Small intestine (tissue), 7 donors: ENCODE data around the gene JARID2. TPM values are rescaled to one million over a fixed set of nuclear protein-coding genes. Genes with fewer than 3 reads are reported as not detected.
A peak's percentile ranks its signal among the peaks of the same experiment; 100 is the strongest.

Source experiments
- DNase-seq, 2 donors: peaks; one replicate each; pipeline versions ENCODE4 v3.0.0 to v3.0.0-alpha.2; 2013
- FAIRE-seq: peaks from 2 replicates; lab custom pipeline; 2012; peaks lifted over from hg19 to GRCh38; lab: Jason Lieb, UNC
- H3K27ac ChIP-seq, 3 donors: one replicate each; pipeline ENCODE4 v1.5.1; 2013; ENCODE audit warnings: low read length in 2 of 3, mild to moderate bottlenecking in 2 of 3, control low read depth in 1 of 3, inconsistent platforms in 1 of 3, low read depth in 1 of 3, moderate library complexity in 1 of 3
- H3K27me3 ChIP-seq, 3 donors: one replicate each; pipeline ENCODE4 v1.6.1; 2013; ENCODE audit warnings: low read length in 3 of 3, inconsistent platforms in 1 of 3; ENCODE audit not compliant: control insufficient read depth in 3 of 3, insufficient read depth in 3 of 3
- H3K36me3 ChIP-seq, 3 donors: one replicate each; pipeline ENCODE4 v1.6.1; 2013; ENCODE audit warnings: low read length in 3 of 3, inconsistent platforms in 1 of 3, low read depth in 1 of 3, mild to moderate bottlenecking in 1 of 3, moderate library complexity in 1 of 3; ENCODE audit not compliant: control insufficient read depth in 3 of 3, insufficient read depth in 2 of 3
- H3K4me1 ChIP-seq, 3 donors: one replicate each; pipeline ENCODE4 v1.6.1; 2013; ENCODE audit warnings: low read length in 2 of 3, inconsistent platforms in 1 of 3, low read depth in 1 of 3, mild to moderate bottlenecking in 1 of 3, moderate library complexity in 1 of 3; ENCODE audit not compliant: control insufficient read depth in 3 of 3, insufficient read depth in 2 of 3
- H3K4me3 ChIP-seq, 3 donors: one replicate each; pipeline ENCODE4 v1.5.1; 2013; ENCODE audit warnings: low read length in 3 of 3, control low read depth in 1 of 3, inconsistent platforms in 1 of 3, low read depth in 1 of 3, mild to moderate bottlenecking in 1 of 3, moderate library complexity in 1 of 3
- H3K9me3 ChIP-seq, 2 donors: one replicate each; pipeline ENCODE4 v1.6.1; 2013; ENCODE audit warnings: low read depth in 1 of 2, low read length in 1 of 2; ENCODE audit not compliant: control insufficient read depth in 2 of 2, insufficient read depth in 1 of 2
- WGBS, 3 donors: extraction: QIAGEN DNeasy Blood & Tissue Kit; methylation state at CpG; one replicate each; pipeline ENCODE4 v1.1.7; 2013; 5-methylcytosine and 5-hydroxymethylcytosine counted together
- polyA plus RNA-seq, 4 donors: library from polyadenylated mRNA; stranded (reverse) in 3 of 4; unstranded in 1 of 4; fragments of 200-250 nt in 3 of 4; fragments of 120-200 nt in 1 of 4; gene quantifications; one replicate each; pipeline versions ENCODE4 v1.2.1 to v1.2.3, GENCODE V29; 2013
- donor health status: healthy with polysubstance abuse.
- donor health status: control.
- donor health status: control.
- donor health status: Bipolar disorder and iron deficiency.
- donor health status: healthy.

Gene JARID2
- polyA plus RNA-seq, 4 donors: 4.9 to 10.5 (median 6.7) TPM

DNA sequence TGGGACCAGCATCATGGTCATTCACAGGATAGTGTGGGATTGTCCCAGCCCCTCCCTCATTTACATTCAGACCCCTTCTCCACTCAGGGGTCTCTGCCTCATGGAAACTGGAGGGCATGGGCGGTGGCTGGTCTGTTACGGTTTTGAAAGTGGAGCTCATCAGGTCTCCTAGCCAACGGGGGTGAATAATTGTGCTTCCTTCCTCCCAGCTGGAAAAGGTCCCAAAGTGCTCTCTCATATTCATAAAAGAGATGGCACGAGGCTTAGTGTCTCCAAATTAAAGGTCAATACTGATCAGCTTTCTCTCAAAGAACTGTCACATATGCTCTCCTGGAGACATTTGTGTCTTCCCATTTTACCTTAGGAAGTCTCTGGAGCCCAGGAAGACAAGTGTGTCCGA lies 19.9 kb downstream of the JARID2 start:
- H3K27ac ChIP-seq: peak overlapping the region in 1 of 3 donors; percentile 14
- H3K9me3 ChIP-seq: no peaks in the 10 kb centered on the region
- FAIRE-seq (no peak), DNase-seq (no peak)
- 59 to 78% (median 77%) methylated on average over 5 of the region's 5 CpGs for WGBS, 3 donors
- H3K4me1 ChIP-seq: peaks cover 6 to 26% (median 21%) of the 10 kb centered on the region in 3 donors
- no peaks in the 10 kb centered on the region for H3K27me3 ChIP-seq
- no peaks in the 10 kb centered on the region for H3K36me3 ChIP-seq
- H3K4me3 ChIP-seq: no peak overlapping the region

GRCh38 chr6:15266423-15266996 lies 20.6 kb downstream of the JARID2 start:
- FAIRE-seq: no peak
- WGBS, 3 donors: 59 to 79% (median 74%) methylated on average over 11 of the region's 11 CpGs

DNA sequence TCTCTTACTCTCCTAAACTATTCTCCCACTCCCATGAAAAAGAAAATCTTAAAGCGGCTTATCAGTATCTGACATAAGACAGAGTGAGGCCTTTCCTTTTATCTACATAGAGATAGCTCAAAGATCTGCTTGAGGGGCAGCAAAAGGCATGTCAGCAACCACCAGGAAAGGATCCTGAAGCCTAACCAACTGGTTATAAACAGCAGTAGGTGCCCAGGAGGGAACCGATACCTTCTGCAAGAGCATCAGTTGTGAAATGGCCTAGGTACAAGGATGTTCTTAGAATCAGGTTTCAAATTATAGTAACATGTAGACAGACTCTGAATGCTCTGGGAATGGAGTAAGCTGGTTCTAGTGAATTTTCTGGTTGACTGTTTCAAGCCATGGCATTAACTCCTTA lies 21.4 kb downstream of the JARID2 start:
- Histone ChIP-seq H3K4me3 (no peak overlapping the region), H3K36me3 (no peaks in the 10 kb centered on the region), H3K9me3 (no peaks in the 10 kb centered on the region), H3K27ac (no peak overlapping the region), H3K27me3 (no peaks in the 10 kb centered on the region), H3K4me1 (peaks cover 6 to 20% (median 20%) of the 10 kb centered on the region in 3 donors)
- DNase-seq (no peak), FAIRE-seq (no peak)
- 89 to 93% (median 90%) methylated on average over 2 of the region's 2 CpGs for WGBS, 3 donors

More at GRCh38 chr6:15266423-15266996, 20.6 kb downstream of the JARID2 start:
- no peaks in the 10 kb centered on the region for H3K36me3 ChIP-seq
- no peaks in the 10 kb centered on the region for H3K9me3 ChIP-seq
- peaks cover 6 to 20% (median 20%) of the 10 kb centered on the region in 3 donors for H3K4me1 ChIP-seq
- DNase-seq: no peak
- no peak overlapping the region for H3K4me3 ChIP-seq
- H3K27me3 ChIP-seq: no peaks in the 10 kb centered on the region
- H3K27ac ChIP-seq: peak overlapping the region in 1 of 3 donors; percentile 49

- H3K36me3 ChIP-seq: no peaks in the 10 kb centered on the region
- FAIRE-seq (no peak), DNase-seq (no peak)
- H3K4me3 ChIP-seq: no peak overlapping the region
- 53 to 81% (median 72%) methylated on average over 10 of the region's 10 CpGs for WGBS, 3 donors
- no peaks in the 10 kb centered on the region for H3K9me3 ChIP-seq
- peak overlapping the region in 1 of 3 donors; percentile 37 for H3K27ac ChIP-seq
- H3K4me1 ChIP-seq: peaks cover 6 to 20% (median 20%) of the 10 kb centered on the region in 3 donors
- no peaks in the 10 kb centered on the region for H3K27me3 ChIP-seq
Observed at GRCh38 chr6:15268137-15268908, 22.5 kb downstream of the JARID2 start.

DNA sequence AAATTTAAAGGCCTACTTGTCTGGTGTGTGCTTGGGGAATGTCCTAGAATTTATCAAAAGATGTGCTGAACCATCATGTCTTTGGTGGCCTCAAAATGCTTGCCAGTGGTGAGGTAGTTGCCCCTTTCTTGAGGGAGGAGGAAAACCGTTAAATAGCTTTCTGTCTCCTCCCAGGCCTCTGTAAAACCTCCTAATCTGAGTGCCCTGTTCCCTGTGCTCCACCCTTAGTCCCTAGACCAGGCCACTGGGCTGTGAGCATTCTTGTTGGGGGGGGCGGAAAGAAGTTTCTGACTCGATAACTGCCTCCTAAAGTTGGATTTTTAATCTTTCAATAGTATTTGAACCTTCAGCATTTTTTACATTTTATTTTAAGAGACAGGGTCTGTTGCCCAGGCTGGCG lies 23.1 kb downstream of the JARID2 start:
- WGBS, 3 donors: 74 to 88% (median 75%) methylated on average over 4 of the region's 4 CpGs
- peak overlapping the region in 1 of 3 donors; percentile 37 for H3K27ac ChIP-seq
- FAIRE-seq (no peak), DNase-seq (no peak)
- no peaks in the 10 kb centered on the region for H3K9me3 ChIP-seq
- peaks cover 0 to 2% (median 0%) of the 10 kb centered on the region in 3 donors for H3K36me3 ChIP-seq
- peaks cover 6 to 20% (median 20%) of the 10 kb centered on the region in 3 donors for H3K4me1 ChIP-seq
- no peaks in the 10 kb centered on the region for H3K27me3 ChIP-seq
- no peak overlapping the region for H3K4me3 ChIP-seq

- H3K4me1 ChIP-seq: peaks cover 6 to 20% (median 18%) of the 10 kb centered on the region in 3 donors
- no peak overlapping the region for H3K4me3 ChIP-seq
- FAIRE-seq: no peak
- no peaks in the 10 kb centered on the region for H3K27me3 ChIP-seq
- no peak for DNase-seq
- peaks cover 0 to 3% (median 0%) of the 10 kb centered on the region in 3 donors for H3K36me3 ChIP-seq
- H3K27ac ChIP-seq: no peak overlapping the region
- no peaks in the 10 kb centered on the region for H3K9me3 ChIP-seq
- WGBS, 3 donors: 65 to 81% (median 73%) methylated on average over 1 of the region's 1 CpG
Observed at GRCh38 chr6:15269619-15270018, 23.8 kb downstream of the JARID2 start.

DNA sequence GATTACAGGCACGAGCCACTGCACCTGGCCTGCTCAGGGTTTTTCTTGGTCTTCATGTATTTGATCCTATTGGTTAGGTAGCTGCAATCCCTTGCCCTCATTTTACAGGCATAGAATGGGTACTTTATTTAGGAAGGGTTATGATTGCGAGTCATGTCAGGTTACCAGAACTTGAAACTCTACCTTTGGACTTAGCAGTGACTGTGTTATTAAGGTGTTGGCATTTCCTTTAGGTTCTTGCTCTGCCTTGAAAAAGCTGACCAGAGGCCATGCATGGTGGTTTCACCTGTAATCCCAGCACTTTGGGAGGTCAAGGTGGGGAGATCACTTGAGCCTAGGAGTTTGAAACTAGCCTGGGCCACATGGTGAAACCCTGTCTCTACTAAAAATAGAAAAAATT lies 24.5 kb downstream of the JARID2 start:
- Histone ChIP-seq H3K27ac (no peak overlapping the region), H3K4me1 (peaks cover 3 to 23% (median 18%) of the 10 kb centered on the region in 3 donors), H3K36me3 (peaks cover 0 to 3% (median 0%) of the 10 kb centered on the region in 3 donors), H3K4me3 (no peak overlapping the region), H3K27me3 (no peaks in the 10 kb centered on the region), H3K9me3 (no peaks in the 10 kb centered on the region)
- 49 to 81% (median 55%) methylated on average over 2 of the region's 2 CpGs for WGBS, 3 donors
- DNase-seq (peak in 1 of 2 donors; percentile 70), FAIRE-seq (no peak)

- DNase-seq: no peak
- H3K4me1 ChIP-seq: peaks cover 0 to 10% (median 9%) of the 10 kb centered on the region in 3 donors
- no peaks in the 10 kb centered on the region for H3K27me3 ChIP-seq
- H3K36me3 ChIP-seq: peaks cover 0 to 3% (median 0%) of the 10 kb centered on the region in 3 donors
- FAIRE-seq: no peak
- no peak overlapping the region for H3K4me3 ChIP-seq
- 91 to 100% (median 96%) methylated on average over 1 of the region's 1 CpG for WGBS, 3 donors
- no peaks in the 10 kb centered on the region for H3K9me3 ChIP-seq
- no peak overlapping the region for H3K27ac ChIP-seq
Observed at GRCh38 chr6:15272562-15272961, 26.7 kb downstream of the JARID2 start.
